GM18499 (cell line): ENCODE data around the gene GTPBP6.
"Not testable (repeated sequence)": the region's sequence is repeated elsewhere in the genome, so short reads cannot be mapped to it uniquely, and the experiment has no call there.

ENCODE experiments used
- ATAC-seq: cut with Tn5 transposase; IDR thresholded peaks from one replicate; pipeline ENCODE4 v1.9.1; 2021; ENCODE audit warnings: moderate number of reproducible peaks; ENCODE audit not compliant: insufficient read depth, unreplicated experiment

GTPBP6 gene

GRCh38 chrX:338281-338835, 19.8 kb upstream of the GTPBP6 start:
- no peak for ATAC-seq

GRCh38 chrX:337331-337831, 18.8 kb upstream of the GTPBP6 start:
- no peak for ATAC-seq

GRCh38 chrX:336227-336626, 17.6 kb upstream of the GTPBP6 start:
- no peak for ATAC-seq

- no peak for ATAC-seq
Observed at GRCh38 chrX:335758-336155, 17.2 kb upstream of the GTPBP6 start.

- ATAC-seq, result no peak
Observed at GRCh38 chrX:334971-335757, 16.6 kb upstream of the GTPBP6 start.

GRCh38 chrX:334331-334891, 15.8 kb upstream of the GTPBP6 start:
- ATAC-seq, result no peak

GRCh38 chrX:333611-334311, 15.2 kb upstream of the GTPBP6 start:
- ATAC-seq, result no peak

GRCh38 chrX:332916-333610, 14.5 kb upstream of the GTPBP6 start:
- no peak for ATAC-seq

GRCh38 chrX:332496-332860, 13.9 kb upstream of the GTPBP6 start:
- ATAC-seq, result no peak

GRCh38 chrX:331825-332495, 13.4 kb upstream of the GTPBP6 start:
- no peak for ATAC-seq

GRCh38 chrX:331151-331824, 12.7 kb upstream of the GTPBP6 start:
- no peak for ATAC-seq

- no peak for ATAC-seq
Observed at GRCh38 chrX:330726-331150, 12.1 kb upstream of the GTPBP6 start.

GRCh38 chrX:330141-330725, 11.6 kb upstream of the GTPBP6 start:
- not testable (repeated sequence) for ATAC-seq

GRCh38 chrX:329291-329910, 10.8 kb upstream of the GTPBP6 start:
- ATAC-seq, result no peak

- no peak for ATAC-seq
Observed at GRCh38 chrX:327660-328126, 9.1 kb upstream of the GTPBP6 start.

GRCh38 chrX:324664-325063, 6.1 kb upstream of the GTPBP6 start:
- ATAC-seq, result not testable (repeated sequence)

- no peak for ATAC-seq
Observed at GRCh38 chrX:323721-324628, 5.4 kb upstream of the GTPBP6 start.
